ENCODE results near the gene ERF. TPM values are rescaled to one million over a fixed set of nuclear protein-coding genes. Genes with fewer than 3 reads are reported as not detected.

The ERF gene
- total RNA-seq, 6 experiments from 2014 or later = 74.7 to 87.8 (median 78.8) TPM

- peaks cover 5% of the 10 kb centered on the region; the same call in 1 of the 2 replicates for H3K27me3 Mint-ChIP-seq (ENCODE audit: insufficient read depth)
- peaks cover 32% of the 10 kb centered on the region for H3K36me3 Mint-ChIP-seq (ENCODE audit: low read depth)
- peaks cover 14% of the 10 kb centered on the region for H3K4me1 Mint-ChIP-seq (ENCODE audit: low read depth)
- TF ChIP-seq CTCF (IDR thresholded peaks at IDR 0.05) = no peak
- H3K9me3 Mint-ChIP-seq = no peaks in the 10 kb centered on the region
- H3K4me3 Mint-ChIP-seq = no peak overlapping the region
- peak overlapping the region; percentile 5; the same call in 1 of the 2 replicates for H3K27ac Mint-ChIP-seq
- no peak for DNase-seq
Measured at GRCh38 chr19:42233106-42233505, 21.8 kb downstream of the ERF start.

GRCh38 chr19:42232435-42232834 lies 22.5 kb downstream of the ERF start:
- Mint-ChIP-seq H3K27me3 (ENCODE audit: insufficient read depth) (peaks cover 5% of the 10 kb centered on the region; the same call in 1 of the 2 replicates), H3K4me1 (ENCODE audit: low read depth) (peaks cover 14% of the 10 kb centered on the region), H3K9me3 (no peaks in the 10 kb centered on the region), H3K4me3 (no peak overlapping the region), H3K27ac (no peak overlapping the region), H3K36me3 (ENCODE audit: low read depth) (peaks cover 33% of the 10 kb centered on the region)
- no peak for DNase-seq
- TF ChIP-seq CTCF (IDR thresholded peaks at IDR 0.05) = no peak

DNA sequence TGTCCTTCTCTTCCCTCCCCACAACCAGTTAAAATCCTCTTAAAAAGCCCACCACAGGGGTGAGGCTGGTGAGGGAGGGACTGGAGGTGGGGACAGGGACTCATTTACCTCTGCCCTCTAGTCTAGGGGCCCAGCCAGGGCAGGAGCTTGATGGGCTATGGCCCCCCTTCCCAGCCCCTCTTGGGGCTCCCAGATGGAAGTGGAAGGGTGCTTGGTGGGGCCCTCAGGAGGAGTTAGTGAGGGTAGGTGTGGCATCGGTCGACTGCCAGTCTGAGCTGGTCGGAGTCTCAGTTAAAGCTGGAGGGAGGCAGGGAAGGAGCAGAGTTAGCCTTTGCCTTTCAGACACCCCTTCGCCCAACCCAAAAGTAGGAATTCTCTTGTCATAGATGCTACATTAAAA lies 24.4 kb downstream of the ERF start:
- H3K27ac Mint-ChIP-seq = peak overlapping the region; percentile 48
- H3K4me3 Mint-ChIP-seq = no peak overlapping the region
- no peak for DNase-seq
- peaks cover 5% of the 10 kb centered on the region; the same call in 1 of the 2 replicates for H3K27me3 Mint-ChIP-seq (ENCODE audit: insufficient read depth)
- TF ChIP-seq CTCF (IDR thresholded peaks at IDR 0.05) = no peak
- peaks cover 28% of the 10 kb centered on the region for H3K4me1 Mint-ChIP-seq (ENCODE audit: low read depth)
- peaks cover 31% of the 10 kb centered on the region for H3K36me3 Mint-ChIP-seq (ENCODE audit: low read depth)
- H3K9me3 Mint-ChIP-seq = no peaks in the 10 kb centered on the region

DNA sequence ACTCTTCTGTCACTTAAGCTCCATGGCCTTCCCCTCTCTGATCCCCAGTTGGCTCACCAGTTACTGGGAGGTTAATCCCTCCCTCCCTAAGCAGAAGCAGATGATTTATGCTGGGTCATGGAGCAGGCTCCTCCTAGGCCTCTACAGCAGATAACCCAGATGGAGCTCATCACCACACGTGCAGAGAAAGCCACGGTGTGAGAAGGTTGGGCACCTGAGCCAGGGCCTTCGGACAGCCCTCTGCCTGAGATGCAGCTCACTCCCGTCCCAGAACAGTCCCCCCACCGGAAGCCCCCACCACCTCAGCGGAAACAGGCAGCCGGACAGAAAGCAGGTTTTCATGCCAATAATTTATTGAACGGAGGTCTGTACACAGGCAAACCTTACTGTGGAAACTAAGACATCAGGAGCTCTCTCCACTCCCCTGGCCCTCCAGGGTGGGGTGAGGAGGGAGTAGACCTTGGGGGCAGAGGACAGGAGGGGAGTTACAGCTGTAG lies 25.0 kb downstream of the ERF start:
- no peak for TF ChIP-seq CTCF (IDR thresholded peaks at IDR 0.05)
- no peaks in the 10 kb centered on the region for H3K9me3 Mint-ChIP-seq
- H3K4me1 Mint-ChIP-seq (ENCODE audit: low read depth) = peaks cover 28% of the 10 kb centered on the region
- no peak overlapping the region for H3K4me3 Mint-ChIP-seq
- peaks cover 26% of the 10 kb centered on the region for H3K36me3 Mint-ChIP-seq (ENCODE audit: low read depth)
- DNase-seq = peak; percentile 33
- H3K27me3 Mint-ChIP-seq (ENCODE audit: insufficient read depth) = no peaks in the 10 kb centered on the region; the same call in 1 of the 2 replicates
- H3K27ac Mint-ChIP-seq = peak overlapping the region; percentile 80

DNA sequence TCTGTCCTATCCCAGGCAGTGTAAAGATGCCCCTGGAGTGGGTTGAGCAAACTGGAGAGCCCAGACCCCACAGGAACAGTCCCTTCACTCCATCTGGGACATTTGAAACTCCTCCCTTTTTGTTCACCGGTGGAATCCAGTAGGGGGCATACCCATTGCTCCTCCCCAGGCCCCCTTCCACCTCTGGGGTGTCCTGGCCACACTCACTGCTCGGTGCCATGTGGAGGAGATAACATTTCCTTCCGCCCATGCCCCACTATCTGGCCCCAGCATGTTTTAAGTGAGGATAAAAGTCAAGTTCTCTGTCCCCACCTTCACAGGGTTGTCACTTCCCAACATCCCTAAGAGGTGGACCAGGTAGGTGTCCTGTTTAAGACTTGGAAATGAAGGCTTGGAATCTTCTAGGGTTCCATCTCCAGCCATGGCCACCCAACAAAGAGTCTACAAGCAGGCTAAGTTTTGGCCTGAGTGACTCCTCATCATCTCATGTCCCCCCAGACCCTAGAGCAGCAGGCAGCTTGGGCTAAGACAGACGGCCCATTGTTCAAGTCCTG lies 25.6 kb downstream of the ERF start:
- H3K36me3 Mint-ChIP-seq (ENCODE audit: low read depth) = peaks cover 26% of the 10 kb centered on the region
- peak overlapping the region; percentile 80 for H3K27ac Mint-ChIP-seq

More for the DNA sequence above, 25.6 kb downstream of the ERF start:
- DNase-seq = no peak
- Mint-ChIP-seq H3K4me1 (ENCODE audit: low read depth) (peaks cover 28% of the 10 kb centered on the region), H3K27me3 (ENCODE audit: insufficient read depth) (no peaks in the 10 kb centered on the region; the same call in 1 of the 2 replicates), H3K9me3 (no peaks in the 10 kb centered on the region), H3K4me3 (no peak overlapping the region)
- TF ChIP-seq CTCF (IDR thresholded peaks at IDR 0.05) = peak; percentile 40; the same call in 1 of the 2 replicates
